ENCODE results near the gene DNAJB2. TPM values are rescaled to one million over a fixed set of nuclear protein-coding genes. Genes with fewer than 3 reads are reported as not detected.

The DNAJB2 gene
- total and polyA plus RNA-seq, 2 of the 8 experiments (the other 6 are each of a cell fraction or from before 2014, with no cell fraction given) = 21.0 to 26.3 TPM

GRCh38 chr2:219282943-219283581 lies 3.9 kb downstream of the DNAJB2 start:
- no peak overlapping the region for H3K9ac ChIP-seq (replicated peaks in 1 of 4; ENCODE audit: extremely low read depth in 1 of 4, low read depth in 3 of 4, low read length in 3 of 4)
- H4K5ac ChIP-seq (ENCODE audit: insufficient read length, low read depth, low read length) = no peak overlapping the region
- no peak overlapping the region for H3K4me3 ChIP-seq (ENCODE audit: extremely low read depth in 1 of 4, insufficient read depth in 2 of 4, low read depth in 3 of 4, low read length in 4 of 4)
- H4K8ac ChIP-seq (ENCODE audit: extremely low read depth, insufficient read depth, low read length) = no peak overlapping the region
- no peak overlapping the region for H3K23ac ChIP-seq (ENCODE audit: insufficient read length)
- no peak overlapping the region for H2AK5ac ChIP-seq (ENCODE audit: low read depth, low read length)
- peaks cover 0 to 1% of the 10 kb centered on the region in 2 experiments for H4K20me1 ChIP-seq (replicated peaks in 1 of 2; ENCODE audit: control insufficient read depth in 1 of 2, insufficient read depth in 2 of 2, low read length in 2 of 2)
- ChIA-PET POLR2A (ENCODE audit: partially characterized antibody) (interaction anchor here (0.6 to 2.6 kb wide), 4 partner anchors 10 to 53 kb away, joined by 3 to 6 read pairs (median 4); partner anchors contain the start of genes ANKZF1 and ATG9A), CTCF (ENCODE audit: partially characterized antibody) (interaction anchor here (1.0 to 12.1 kb wide), 5 partner anchors 9 to 225 kb away, joined by 3 to 220 read pairs (median 4); partner anchors contain the start of gene NHEJ1)
- H3K4me1 ChIP-seq (replicated peaks in 1 of 4; ENCODE audit: control insufficient read depth in 3 of 4, insufficient read depth in 4 of 4, low read length in 3 of 4) = peaks cover 7 to 25% (median 15%) of the 10 kb centered on the region in 4 experiments
- 86% methylated on average over 13 of the region's 17 CpGs; no CpG with 5 or more reads in 1 of the 2 experiments for WGBS, 2 experiments (ENCODE audit: extremely low coverage in 1 of 2, insufficient coverage in 1 of 2, insufficient read length in 1 of 2, insufficient replicate concordance in 2 of 2, low coverage in 1 of 2, low lambda C conversion rate in 2 of 2, missing lambda C conversion rate in 1 of 2)
- peaks cover 0 to 4% (median under 1%) of the 10 kb centered on the region in 4 experiments; a peak in 3 of 8 replicates for H3K36me3 ChIP-seq (ENCODE audit: control insufficient read depth in 2 of 4, insufficient read depth in 4 of 4, low read length in 3 of 4)
- FAIRE-seq (no peak), DNase-seq (ENCODE audit: low read depth in 1 of 2, low spot score in 2 of 2) (no peak)
- no peak overlapping the region for H3K4ac ChIP-seq (replicated peaks; ENCODE audit: insufficient read length, low read depth, low read length)
- H3K56ac ChIP-seq (replicated peaks; ENCODE audit: insufficient read length, low read depth, low read length) = no peak overlapping the region
- H3K27me3 ChIP-seq (replicated peaks in 1 of 4; ENCODE audit: control insufficient read depth in 3 of 4, extremely low read depth in 1 of 4, insufficient read depth in 3 of 4, low read length in 3 of 4) = no peaks in the 10 kb centered on the region; a peak in 1 of 7 replicates
- no peak for TF ChIP-seq BACH1 (IDR thresholded peaks at IDR 0.05; ENCODE audit: low read length)
- TF ChIP-seq TEAD4 (IDR thresholded peaks at IDR 0.05; ENCODE audit: low read depth, low read length) = no peak
- no peak overlapping the region for H4K91ac ChIP-seq (replicated peaks; ENCODE audit: insufficient read length, low read length)
- no peak overlapping the region for H2AFZ ChIP-seq (ENCODE audit: low read length)
- H3K27ac ChIP-seq (ENCODE audit: low read depth, low read length) = no peak overlapping the region
- H3K79me2 ChIP-seq (ENCODE audit: control insufficient read depth in 1 of 2, insufficient read depth in 2 of 2, low read length in 2 of 2) = no peaks in the 10 kb centered on the region
- no peak overlapping the region for H3K18ac ChIP-seq (ENCODE audit: extremely low read depth, low read length)
- no peak overlapping the region for H2BK5ac ChIP-seq (ENCODE audit: low read depth, low read length)
- no peak overlapping the region for H2BK20ac ChIP-seq (ENCODE audit: low read length)
- peaks cover 8% of the 10 kb centered on the region; the same call in 1 of the 2 replicates for H3K23me2 ChIP-seq (ENCODE audit: low read depth, low read length)
- H2BK120ac ChIP-seq (replicated peaks; ENCODE audit: low read depth, low read length) = no peak overlapping the region
- H2BK15ac ChIP-seq (ENCODE audit: low read length) = no peak overlapping the region
- no peak overlapping the region for H2BK12ac ChIP-seq (ENCODE audit: low read depth, low read length)
- no peaks in the 10 kb centered on the region; the same call in 1 of the 2 replicates for H3K79me1 ChIP-seq (ENCODE audit: low read depth, low read length)
- no peaks in the 10 kb centered on the region for H3K9me3 ChIP-seq (ENCODE audit: insufficient read depth in 2 of 2, low read depth in 1 of 2, low read length in 1 of 2)
- no peak overlapping the region for H3K14ac ChIP-seq (ENCODE audit: insufficient read length)
- no peak overlapping the region for H3K4me2 ChIP-seq (ENCODE audit: insufficient read depth in 1 of 2, low read depth in 2 of 2, low read length in 2 of 2)

All from H1 (cell line).